Natural killer cell treated with Interleukin-12 subunit alpha and Interleukin-12 subunit beta and Interleukin-15 and Interleukin-18, amount 100 ng/mL, for 72 hours (primary cell): Measurements from ENCODE around the gene SH3GLB2. TPM values are rescaled to one million over a fixed set of nuclear protein-coding genes. Genes with fewer than 3 reads are reported as not detected.

ENCODE experiments used
- ATAC-seq, 2 donors: fragments of 150-1000 bp; cut with Tn5 transposase in 1 of 2; sonication (Bioruptor Pico), chemical (Tn5 transposase) in 1 of 2; 2 replicates each; pipeline ENCODE4 v1.10.0; 2021
- DNase-seq: peaks from one replicate; pipeline ENCODE4 v3.0.0; 2022; ENCODE audit warnings: low spot score
- H3K27ac Mint-ChIP-seq, 2 donors: 1 replicate in 1 of 2; 2 replicates in 1 of 2; pipeline ENCODE4 v1.8.0; 2022; ENCODE audit warnings: mixed read lengths in 2 of 2, mild to moderate bottlenecking in 1 of 2, moderate library complexity in 1 of 2
- H3K27me3 Mint-ChIP-seq, 2 donors: 1 replicate in 1 of 2; 2 replicates in 1 of 2; pipeline ENCODE4 v1.8.0; 2022; ENCODE audit warnings: mixed read lengths in 2 of 2
- H3K36me3 Mint-ChIP-seq: one replicate; pipeline ENCODE4 v1.8.0; 2022; ENCODE audit warnings: mixed read lengths
- H3K4me1 Mint-ChIP-seq, 2 donors: 1 replicate in 1 of 2; 2 replicates in 1 of 2; pipeline ENCODE4 v1.8.0; 2022; ENCODE audit warnings: low read depth in 2 of 2, mixed read lengths in 2 of 2, mild to moderate bottlenecking in 1 of 2
- H3K4me3 Mint-ChIP-seq: one replicate; pipeline ENCODE4 v1.8.0; 2022; ENCODE audit warnings: mixed read lengths
- H3K9me3 Mint-ChIP-seq: 2 replicates; pipeline ENCODE4 v1.8.0; 2022; ENCODE audit warnings: mixed read lengths
- total RNA-seq, 2 donors: library from RNA; stranded (reverse); gene quantifications; one replicate each; pipeline ENCODE4 v1.2.3, GENCODE V29; 2022

SH3GLB2 gene
- total RNA-seq, 2 donors from 2014 or later: 57.8 to 99.0 TPM

DNA sequence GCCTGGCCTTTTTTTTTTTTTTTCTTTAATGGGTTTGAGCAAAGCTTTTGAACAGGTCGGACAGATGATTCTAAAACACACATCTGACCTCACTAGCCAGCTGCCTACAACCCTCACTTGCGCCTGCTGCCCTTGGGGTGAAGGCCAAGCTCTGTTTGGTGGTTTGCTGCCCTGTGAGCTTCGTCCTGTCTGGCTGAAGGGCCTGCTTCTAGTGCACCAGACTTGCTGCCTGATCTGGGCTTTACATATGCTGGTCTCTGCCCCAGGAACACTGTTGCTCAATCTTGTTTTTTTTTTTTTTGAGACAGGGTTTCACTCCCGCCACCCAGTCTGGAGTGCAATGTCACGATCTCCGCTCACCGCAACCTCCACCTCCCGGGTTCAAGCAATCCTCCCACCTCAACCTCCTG lies 36.4 kb upstream of the SH3GLB2 start:
- ATAC-seq: no peak
- DNase-seq: peak; percentile 3

DNA sequence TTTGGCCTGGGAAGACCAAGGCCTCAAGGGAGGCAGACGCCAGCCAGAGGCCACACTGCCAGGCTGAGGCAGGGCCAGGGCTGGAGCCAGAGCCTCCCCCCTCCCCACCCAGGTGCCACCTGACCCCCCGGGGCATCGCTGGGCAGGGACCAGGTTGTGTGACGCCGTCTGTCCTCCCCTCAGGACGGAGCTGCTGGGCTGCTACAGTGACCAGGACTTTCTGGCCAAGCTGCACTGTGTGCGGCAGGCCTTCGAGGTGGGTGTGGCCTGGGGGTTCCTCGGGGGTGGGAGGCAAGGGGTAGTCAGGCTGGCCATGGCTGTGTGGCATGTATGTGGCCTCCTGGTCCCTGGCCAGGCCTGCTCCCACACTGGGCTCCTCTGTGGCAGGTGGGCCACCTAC lies 34.9 kb upstream of the SH3GLB2 start:
- no peaks in the 10 kb centered on the region for H3K9me3 Mint-ChIP-seq
- H3K36me3 Mint-ChIP-seq: no peaks in the 10 kb centered on the region

More for the DNA sequence above, 36.4 kb upstream of the SH3GLB2 start:
- Mint-ChIP-seq H3K36me3 (no peaks in the 10 kb centered on the region), H3K27ac (no peak overlapping the region), H3K27me3 (no peaks in the 10 kb centered on the region), H3K9me3 (no peaks in the 10 kb centered on the region), H3K4me3 (no peak overlapping the region), H3K4me1 (peaks cover 7 to 11% of the 10 kb centered on the region in 2 donors)

DNA sequence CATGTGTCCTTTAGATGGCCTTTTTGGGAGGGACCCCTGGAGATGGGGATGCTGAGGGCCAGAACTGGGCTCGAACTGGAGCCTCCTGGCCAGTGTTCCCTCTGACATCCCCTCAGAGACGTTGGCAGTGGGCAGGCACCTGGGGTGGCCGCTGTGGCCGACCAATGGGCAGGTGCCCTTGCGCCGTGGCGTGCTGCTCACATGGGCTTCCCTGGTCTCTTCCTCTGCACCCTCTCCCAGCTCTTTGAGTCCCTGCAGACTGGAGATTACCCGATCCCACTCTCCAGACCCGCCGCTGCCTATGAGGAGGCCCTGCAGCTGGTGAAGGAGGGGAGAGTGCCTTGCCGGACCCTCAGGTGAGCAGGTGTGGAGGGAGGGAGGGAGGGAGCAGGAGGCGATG lies 32.9 kb upstream of the SH3GLB2 start:
- H3K4me1 Mint-ChIP-seq: peaks cover 4% of the 10 kb centered on the region in 2 donors
- H3K27me3 Mint-ChIP-seq: no peaks in the 10 kb centered on the region
- no peaks in the 10 kb centered on the region for H3K36me3 Mint-ChIP-seq
- no peak overlapping the region for H3K27ac Mint-ChIP-seq
- H3K4me3 Mint-ChIP-seq: no peak overlapping the region
- no peak for ATAC-seq
- DNase-seq: no peak
- no peaks in the 10 kb centered on the region for H3K9me3 Mint-ChIP-seq

More for the DNA sequence above, 34.9 kb upstream of the SH3GLB2 start:
- peaks cover 2% of the 10 kb centered on the region in 2 donors for H3K4me1 Mint-ChIP-seq
- H3K27me3 Mint-ChIP-seq: no peaks in the 10 kb centered on the region
- ATAC-seq (peak in 1 of 2 donors; percentile 5), DNase-seq (peak; percentile 44)
- no peak overlapping the region for H3K4me3 Mint-ChIP-seq
- H3K27ac Mint-ChIP-seq: no peak overlapping the region

DNA sequence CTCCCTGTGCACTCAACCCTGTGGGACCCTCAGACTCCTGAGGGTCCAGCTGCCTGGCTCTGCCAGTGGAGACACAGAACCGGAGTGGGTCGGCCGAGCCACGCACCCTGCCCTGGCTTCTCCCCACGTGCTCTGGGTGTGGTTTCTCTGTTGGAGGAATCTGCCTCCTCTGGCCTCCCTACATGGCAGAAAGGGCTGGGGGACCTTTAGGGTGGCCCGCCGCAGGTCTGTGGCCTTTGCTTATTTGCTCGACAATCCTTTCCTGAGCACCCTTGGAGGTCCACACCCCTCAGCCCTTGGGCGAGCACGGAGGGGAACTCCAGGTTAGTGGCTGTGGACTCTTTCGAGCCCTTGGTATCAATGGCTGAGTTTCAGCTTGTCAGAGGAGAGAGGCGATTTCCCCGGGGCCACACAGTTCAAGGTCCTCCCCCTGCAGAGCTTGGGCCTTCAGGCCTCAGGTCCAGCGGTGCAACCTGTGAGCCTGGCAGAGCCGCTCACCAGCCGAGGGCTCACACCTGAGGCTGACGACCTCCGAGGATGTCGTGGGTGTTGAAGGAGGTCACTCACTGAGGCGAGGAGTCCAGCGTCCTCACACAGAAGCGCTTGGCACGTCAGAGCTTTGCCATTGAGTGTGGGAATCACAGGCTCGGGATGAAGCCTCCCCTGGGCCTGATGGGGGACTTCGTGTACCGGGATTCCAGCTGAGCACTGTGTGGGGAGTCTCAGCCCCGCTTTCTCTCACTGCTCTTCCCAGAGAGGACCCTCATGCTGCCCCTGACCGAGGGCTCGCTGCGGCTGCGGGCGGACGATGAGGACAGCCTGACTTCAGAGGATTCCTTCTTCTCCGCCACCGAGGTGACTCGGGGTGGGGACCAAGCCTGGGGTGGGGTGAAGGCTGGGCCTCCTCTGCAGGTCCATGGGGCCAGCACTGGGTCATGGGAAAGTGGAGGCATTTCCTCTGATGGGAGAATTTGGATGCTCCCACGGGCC lies 32.0 kb upstream of the SH3GLB2 start:
- Mint-ChIP-seq H3K9me3 (no peaks in the 10 kb centered on the region), H3K4me1 (peaks cover 4% of the 10 kb centered on the region in 2 donors), H3K27ac (no peak overlapping the region), H3K27me3 (no peaks in the 10 kb centered on the region), H3K4me3 (no peak overlapping the region), H3K36me3 (no peaks in the 10 kb centered on the region)
- ATAC-seq (no peak), DNase-seq (peak; percentile 54)

DNA sequence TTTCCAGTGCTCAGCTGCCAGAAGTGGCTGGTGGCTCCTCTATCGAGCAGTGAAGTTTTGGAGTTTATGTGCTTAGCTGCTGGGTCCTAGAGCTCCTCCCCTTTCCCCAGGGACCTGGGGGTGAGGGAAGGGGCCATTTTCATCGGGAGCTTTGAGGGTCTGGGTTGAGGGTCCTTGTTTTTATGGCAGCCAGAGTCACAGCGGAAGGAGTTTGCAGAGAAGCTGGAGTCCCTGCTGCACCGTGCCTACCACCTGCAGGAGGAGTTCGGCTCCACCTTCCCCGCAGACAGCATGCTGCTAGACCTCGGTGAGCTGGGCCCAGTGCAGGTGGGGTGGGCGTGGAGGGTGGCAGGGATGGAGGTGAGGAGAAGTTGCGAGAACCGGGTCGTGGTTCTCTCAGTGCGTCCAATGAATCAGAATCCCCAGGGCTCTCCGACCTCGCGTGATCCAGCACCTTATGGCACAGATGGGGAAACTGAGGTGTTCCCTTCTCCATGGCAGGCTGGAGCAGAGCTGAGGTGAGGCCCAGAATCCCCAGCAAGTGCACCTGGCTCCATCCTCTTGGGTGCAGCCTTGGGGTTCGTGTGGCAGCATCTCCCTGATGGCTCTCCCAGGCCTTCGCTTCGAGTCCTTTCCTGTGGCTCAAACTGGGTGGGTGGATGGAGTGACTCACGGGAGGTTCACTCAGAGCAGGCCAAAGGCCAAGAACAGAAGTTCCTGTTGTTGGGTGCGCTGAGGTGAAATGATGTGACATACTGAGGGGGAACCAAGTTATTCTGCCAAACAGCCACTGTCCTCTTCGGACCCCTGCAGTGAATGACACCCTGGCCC lies 31.0 kb upstream of the SH3GLB2 start:
- ATAC-seq (no peak), DNase-seq (no peak)
- Mint-ChIP-seq H3K9me3 (no peaks in the 10 kb centered on the region), H3K4me1 (peaks cover 4% of the 10 kb centered on the region in 2 donors), H3K27ac (no peak overlapping the region), H3K27me3 (no peaks in the 10 kb centered on the region), H3K4me3 (no peak overlapping the region), H3K36me3 (no peaks in the 10 kb centered on the region)

DNA sequence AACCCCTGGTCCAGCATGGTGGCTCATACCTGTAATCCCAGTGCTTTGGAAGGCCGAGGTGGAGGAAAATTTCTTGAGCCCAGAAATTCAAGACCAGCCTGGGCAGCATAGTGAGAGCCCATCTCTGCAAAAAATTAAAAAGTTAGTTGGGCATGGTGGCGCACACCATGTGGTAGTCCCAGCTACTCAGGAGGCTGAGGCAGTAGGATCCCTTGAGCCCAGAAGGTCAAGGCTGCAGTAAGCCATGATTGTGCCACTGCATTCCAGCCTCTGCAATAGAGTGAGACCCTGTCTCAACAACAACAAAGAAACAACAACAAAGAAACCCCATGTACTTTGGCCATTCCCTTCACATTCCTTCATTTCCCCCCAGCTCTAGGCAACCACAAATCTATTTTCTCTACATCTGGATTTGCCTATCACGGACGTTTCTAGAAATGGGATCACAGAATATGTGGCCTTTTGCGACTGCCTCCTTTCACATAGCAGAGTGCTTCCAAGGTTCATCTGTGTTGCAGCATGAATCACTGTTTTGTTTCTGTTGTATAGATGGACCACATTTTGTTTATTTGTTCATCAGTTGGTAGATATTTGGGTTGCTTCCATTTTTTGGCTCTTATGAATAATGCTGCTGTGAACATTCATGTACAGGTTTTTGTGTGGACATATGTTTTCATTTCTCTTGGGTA lies 26.2 kb upstream of the SH3GLB2 start:
- Mint-ChIP-seq H3K4me1 (peaks cover 4% of the 10 kb centered on the region in 2 donors), H3K27me3 (no peaks in the 10 kb centered on the region), H3K4me3 (no peak overlapping the region), H3K27ac (no peak overlapping the region), H3K36me3 (no peaks in the 10 kb centered on the region), H3K9me3 (no peaks in the 10 kb centered on the region)
- DNase-seq (no peak), ATAC-seq (no peak)

DNA sequence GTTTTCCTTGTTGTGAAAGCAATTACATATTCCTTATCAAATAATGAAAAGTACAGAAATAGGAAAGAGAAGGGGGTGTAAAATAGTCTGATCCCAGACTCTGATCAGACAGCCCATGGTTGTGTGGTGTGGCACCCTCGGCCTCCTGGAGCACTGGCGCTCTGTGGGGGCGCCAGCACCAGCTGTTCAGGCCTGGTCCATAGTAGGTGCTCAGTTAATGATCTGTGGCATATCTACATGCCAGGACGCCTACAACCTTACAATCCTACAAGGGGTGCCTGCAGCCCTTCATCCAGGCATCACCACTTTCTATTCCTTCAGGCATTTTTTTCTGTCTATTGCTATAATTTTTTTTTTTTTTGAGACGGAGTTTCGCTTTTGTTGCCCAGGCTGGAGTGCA lies 24.9 kb upstream of the SH3GLB2 start:
- Mint-ChIP-seq H3K36me3 (no peaks in the 10 kb centered on the region), H3K4me1 (peaks cover 2% of the 10 kb centered on the region in 2 donors), H3K4me3 (no peak overlapping the region), H3K27ac (no peak overlapping the region), H3K27me3 (no peaks in the 10 kb centered on the region), H3K9me3 (no peaks in the 10 kb centered on the region)
- ATAC-seq (no peak), DNase-seq (no peak)

DNA sequence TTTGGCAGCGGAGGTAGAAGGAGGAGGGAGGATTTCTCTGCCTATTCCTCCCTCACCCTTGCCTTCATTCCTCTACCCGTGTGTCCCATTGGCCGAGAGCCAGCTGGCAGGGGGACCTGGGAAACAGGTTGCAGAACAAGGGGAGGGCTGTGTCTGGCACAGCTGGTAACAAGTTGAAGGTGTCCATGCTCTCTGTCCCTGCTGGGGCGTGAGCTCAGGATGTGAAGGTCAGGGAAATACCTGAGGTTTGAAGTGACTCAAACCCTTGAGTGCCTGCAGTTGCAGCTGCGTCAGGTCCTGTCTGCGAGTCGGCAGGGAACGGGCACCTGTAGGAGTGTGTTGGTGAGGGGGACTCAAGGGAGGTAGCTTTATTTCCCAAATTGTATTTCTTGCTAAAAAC lies 24.5 kb upstream of the SH3GLB2 start:
- DNase-seq (no peak), ATAC-seq (no peak)
- Mint-ChIP-seq H3K9me3 (no peaks in the 10 kb centered on the region), H3K4me1 (no peaks in the 10 kb centered on the region), H3K4me3 (no peak overlapping the region), H3K27me3 (no peaks in the 10 kb centered on the region), H3K36me3 (no peaks in the 10 kb centered on the region), H3K27ac (no peak overlapping the region)

DNA sequence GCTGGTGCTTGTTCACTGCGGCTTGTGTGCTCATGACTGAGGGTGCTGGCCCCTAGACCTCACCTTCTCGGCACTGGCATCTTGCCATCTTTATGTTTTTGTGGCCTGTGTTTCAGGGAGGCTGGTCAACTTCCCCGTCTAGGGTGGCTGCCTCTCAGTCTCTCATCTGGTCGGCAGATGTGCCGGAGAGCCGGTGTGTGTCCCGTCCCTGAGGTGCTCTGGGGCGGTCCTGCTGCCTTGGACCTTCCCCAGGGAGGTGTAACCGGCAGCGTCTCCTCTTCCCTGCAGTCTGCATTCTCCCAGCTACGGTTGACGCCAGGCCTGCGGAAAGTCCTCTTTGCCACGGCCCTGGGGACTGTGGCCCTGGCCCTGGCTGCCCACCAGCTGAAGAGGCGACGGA lies 13.9 kb upstream of the SH3GLB2 start:
- Mint-ChIP-seq H3K27ac (no peak overlapping the region), H3K4me1 (peaks cover 5 to 17% of the 10 kb centered on the region in 2 donors), H3K36me3 (no peaks in the 10 kb centered on the region), H3K9me3 (no peaks in the 10 kb centered on the region), H3K4me3 (no peak overlapping the region), H3K27me3 (no peaks in the 10 kb centered on the region)
- ATAC-seq: no peak
- DNase-seq: no peak

DNA sequence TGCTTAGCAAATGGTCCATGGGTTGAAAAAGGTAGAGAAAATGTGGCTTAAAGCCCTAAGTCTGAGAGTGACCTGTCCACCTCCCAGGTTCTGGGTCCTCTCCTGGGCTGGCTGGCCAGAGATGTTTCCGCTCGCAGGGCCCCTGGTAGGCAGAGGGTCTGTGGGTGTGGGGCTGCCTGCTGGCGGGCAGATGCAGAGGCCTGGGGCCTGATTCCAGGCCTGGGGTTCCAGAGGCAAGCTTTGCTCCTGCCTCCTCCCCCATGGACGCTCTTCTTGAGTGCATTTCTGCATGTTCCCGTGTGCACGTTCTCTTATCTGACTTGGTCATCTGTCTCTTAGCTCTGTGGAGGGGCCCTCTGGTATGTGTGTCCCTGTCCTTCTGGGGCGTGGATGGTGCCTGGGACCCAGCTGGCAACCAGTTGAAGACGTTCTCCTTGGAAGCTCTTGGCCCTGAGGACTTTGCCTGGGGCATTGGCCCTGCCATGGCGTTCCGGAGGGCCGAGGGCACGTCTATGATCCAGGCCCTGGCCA lies 12.0 kb upstream of the SH3GLB2 start:
- no peak for ATAC-seq
- Mint-ChIP-seq H3K36me3 (no peaks in the 10 kb centered on the region), H3K27ac (no peak overlapping the region), H3K27me3 (no peaks in the 10 kb centered on the region), H3K9me3 (no peaks in the 10 kb centered on the region), H3K4me1 (peaks cover 17 to 25% of the 10 kb centered on the region in 2 donors), H3K4me3 (no peak overlapping the region)
- DNase-seq: no peak

DNA sequence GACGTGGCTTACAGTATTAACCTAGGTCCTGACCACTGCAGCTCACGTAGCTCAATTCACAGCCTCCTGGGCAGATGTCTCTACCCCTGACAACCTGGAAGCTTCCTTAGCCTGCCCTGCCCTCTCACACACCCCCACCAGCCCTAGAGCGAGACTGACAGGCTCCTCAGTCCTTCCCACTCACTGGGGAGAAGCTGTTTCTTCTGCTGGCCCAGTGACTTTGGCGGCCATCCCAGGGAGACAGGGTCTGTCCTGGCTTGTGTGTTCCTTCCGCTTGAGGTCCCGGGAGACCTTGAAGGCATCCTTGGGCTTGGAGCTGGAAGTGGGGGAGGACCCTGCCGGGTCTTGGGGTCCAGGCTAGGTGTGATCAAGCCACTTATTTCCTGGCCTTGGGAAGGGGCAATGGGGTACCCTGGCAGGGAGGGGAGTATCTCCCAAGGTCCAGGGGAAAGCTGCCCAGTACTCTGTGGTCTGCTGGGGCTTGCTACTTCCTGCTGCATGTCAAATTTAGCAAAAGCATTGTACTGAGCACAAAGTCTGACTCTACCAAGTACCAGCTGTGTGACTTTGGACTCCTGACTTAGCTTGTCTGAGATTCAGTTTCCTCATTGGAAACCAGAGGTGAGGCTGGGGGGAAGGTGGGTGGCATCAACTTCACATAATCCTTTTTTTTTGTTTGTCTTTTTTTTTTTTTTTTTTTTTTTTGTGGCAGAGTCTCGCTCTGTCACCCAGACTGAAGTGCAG lies 10.2 kb upstream of the SH3GLB2 start:
- no peaks in the 10 kb centered on the region for H3K36me3 Mint-ChIP-seq
- no peaks in the 10 kb centered on the region for H3K27me3 Mint-ChIP-seq
- peaks cover 17 to 25% of the 10 kb centered on the region in 2 donors for H3K4me1 Mint-ChIP-seq
- ATAC-seq (no peak), DNase-seq (no peak)
- peak overlapping the region; percentile 95 for H3K4me3 Mint-ChIP-seq
- no peaks in the 10 kb centered on the region for H3K9me3 Mint-ChIP-seq
- H3K27ac Mint-ChIP-seq: no peak overlapping the region

DNA sequence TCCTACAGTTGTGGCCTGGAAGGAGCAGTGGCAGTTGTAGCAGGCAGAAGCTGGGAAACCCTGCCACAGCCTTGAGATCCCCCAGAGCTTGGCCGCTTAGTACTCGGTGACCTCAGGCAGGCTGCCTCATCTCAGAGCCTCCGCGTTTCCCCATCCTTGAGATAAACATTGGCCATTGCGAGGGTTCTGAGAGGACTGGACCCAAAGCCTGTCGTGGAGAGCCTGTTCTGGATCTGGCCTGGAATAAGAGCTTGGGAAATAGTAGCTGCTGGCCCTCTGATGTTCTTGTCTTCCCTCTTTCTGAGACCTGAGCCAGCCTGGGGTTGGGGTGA lies 9.6 kb upstream of the SH3GLB2 start:
- DNase-seq (no peak), ATAC-seq (no peak)
- Mint-ChIP-seq H3K27me3 (no peaks in the 10 kb centered on the region), H3K4me3 (peak overlapping the region; percentile 95), H3K36me3 (no peaks in the 10 kb centered on the region), H3K4me1 (peaks cover 17 to 25% of the 10 kb centered on the region in 2 donors), H3K9me3 (no peaks in the 10 kb centered on the region), H3K27ac (peak overlapping the region in 1 of 2 donors; percentile 83)
